Pulmonary artery endothelial cell (primary cell): Measurements from ENCODE around the gene CNTN6. TPM values are rescaled to one million over a fixed set of nuclear protein-coding genes. Genes with fewer than 3 reads are reported as not detected.
"Not testable (repeated sequence)": the region's sequence is repeated elsewhere in the genome, so short reads cannot be mapped to it uniquely, and the experiment has no call there.

ENCODE experiments used
- DNase-seq: peaks from one replicate; pipeline ENCODE4 v3.0.0-alpha.2; 2011; ENCODE audit warnings: low read depth, low spot score
- total RNA-seq: library from RNA; depleted of rRNA; stranded (reverse); fragments of >200 nt; gene quantifications from 2 replicates; pipeline ENCODE4 v1.2.3, GENCODE V29; 2014

CNTN6 gene
- total RNA-seq, 1 donor from 2014 or later: not detected

DNA sequence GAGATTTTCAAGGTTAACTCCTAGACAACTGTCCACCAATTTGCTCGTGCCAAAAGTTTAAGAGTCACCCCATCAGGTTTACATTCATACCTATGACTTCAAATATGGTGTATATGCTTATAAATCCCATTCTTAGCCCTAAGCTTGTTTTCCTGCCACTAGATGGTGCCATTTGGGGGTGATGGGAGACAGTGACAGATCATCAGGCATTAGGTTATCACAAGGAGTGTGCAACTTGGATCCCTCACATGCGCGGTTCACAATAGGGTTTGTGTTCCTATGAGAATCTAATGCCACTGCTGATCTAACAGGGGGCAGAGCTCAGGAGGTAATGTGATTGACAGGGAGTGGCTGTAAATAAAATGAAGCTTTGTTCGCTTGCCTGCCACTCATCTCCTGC, 182.7 kb downstream of the CNTN6 start:
- no peak for DNase-seq

DNA sequence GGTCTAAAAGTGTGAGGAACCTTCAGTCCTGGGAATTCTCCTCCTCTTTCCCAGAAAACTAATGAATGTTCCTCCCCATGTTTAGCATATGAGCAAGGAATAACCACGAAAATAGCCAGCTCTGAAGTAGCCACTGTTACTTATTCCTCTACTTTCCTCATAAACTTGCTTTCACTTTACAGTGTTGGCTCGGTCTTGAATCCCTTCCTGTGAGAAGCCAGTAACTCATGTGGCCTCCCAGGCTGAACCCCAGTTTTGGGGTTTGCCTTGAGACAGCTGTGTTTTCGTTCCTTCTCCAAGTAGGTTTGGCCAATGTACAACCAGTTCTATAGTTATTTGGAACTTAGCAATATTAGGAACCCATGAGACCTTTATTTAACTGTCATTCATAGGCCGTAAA, 195.0 kb downstream of the CNTN6 start:
- DNase-seq: no peak

DNA sequence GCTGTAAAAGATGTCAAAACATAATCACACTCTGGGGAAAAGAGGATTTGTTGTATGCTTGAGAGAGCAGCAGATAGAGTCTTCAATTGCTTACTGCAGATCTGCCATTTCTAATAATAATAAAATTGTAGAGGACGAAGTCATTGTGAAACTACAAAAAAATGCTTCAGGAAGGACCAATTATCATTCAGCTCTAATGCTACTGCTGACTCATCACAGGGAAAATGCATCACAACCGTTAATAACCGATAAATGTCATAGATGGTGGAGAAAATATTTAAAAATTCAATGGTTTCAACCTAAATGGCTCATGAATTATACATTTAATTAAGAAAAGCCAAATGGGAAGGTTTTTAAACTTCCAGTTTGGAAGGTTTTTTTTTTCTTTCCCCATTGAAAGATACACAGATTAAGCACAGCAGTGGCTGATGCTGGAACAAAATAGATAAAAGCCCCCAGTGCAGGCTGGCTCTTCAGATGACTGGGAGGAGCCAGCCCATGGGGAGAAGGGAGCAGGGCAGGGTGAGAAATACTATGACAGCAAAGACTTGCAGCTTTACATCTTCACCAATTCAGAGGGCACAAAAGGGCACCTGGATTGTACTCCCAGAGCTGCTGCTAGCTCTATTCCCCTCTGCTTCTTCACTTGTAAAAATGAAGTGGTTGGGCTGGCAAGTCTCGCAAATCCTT, 196.1 kb downstream of the CNTN6 start:
- DNase-seq: no peak

DNA sequence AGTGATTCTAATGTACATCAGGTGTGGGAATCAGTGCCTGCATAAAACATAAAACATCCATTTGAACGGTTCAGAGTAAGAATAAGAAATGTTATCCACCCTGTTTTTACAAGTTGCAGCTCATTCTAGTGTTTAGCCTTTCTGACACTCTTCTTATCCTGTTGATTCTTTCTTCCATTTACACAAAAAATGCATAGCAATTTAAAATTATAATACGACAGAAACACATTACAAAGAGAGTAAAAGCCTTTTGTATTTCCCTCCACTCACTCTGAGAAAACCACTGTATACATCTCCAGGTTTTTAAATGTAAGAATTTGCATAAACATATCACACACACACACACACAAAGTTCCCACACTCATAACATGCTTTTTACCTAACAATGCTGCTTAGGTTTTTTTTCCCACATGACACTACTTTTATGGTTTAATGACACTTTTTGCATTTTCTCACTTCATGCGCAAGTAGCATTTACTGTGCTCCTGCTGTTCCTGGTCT, 199.8 kb downstream of the CNTN6 start:
- no peak for DNase-seq

DNA sequence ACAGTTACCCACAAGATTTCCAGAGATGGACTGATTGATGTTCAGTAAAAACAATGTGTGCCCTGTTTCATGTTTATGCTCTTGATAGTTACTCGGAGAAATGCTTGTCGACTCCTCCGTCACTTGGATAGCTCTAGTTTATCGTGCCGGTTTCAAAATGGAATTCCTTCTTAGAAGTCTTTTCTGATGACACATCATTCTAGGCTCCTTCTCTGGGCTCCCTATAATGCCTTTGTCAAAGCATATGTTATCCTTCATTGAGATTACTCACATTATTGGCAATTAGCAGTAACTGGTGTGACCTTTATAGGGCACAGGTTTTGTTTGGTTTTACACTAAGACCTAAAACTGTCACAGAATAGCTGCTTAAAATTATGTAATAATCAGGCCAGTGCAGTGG, 201.8 kb downstream of the CNTN6 start:
- no peak for DNase-seq

DNA sequence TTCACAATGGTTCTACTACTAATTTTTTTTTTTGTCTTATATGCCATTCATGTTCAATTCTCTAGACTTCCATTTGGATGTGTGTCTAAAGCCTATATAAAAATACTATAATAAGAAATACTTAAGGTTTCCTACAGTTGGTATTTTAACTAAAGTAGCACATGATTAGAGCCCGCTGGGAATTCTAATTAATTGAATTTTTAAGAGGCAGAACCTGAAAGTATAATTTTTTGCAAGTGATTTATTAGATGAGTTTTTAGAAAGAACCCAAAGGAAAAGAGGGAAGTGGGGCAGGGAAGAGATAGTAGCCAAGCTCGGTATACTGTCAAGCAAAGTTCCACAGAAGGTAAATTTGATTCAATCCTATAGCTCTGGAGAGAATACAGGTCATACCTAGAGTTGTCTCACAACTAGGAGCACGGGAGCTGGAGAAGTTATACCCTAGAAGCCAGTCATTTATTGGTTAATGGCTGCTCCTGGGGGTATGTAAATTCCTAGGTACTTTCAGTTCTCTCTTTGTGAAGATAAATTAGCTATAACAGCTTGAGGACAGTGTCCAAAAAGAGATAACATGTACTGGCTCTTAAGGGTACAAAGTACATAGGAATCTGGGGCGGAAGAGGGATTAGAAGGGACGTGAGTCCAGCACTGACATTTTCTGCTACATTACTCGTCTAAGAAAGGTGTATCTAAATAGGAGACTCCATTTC, 225.6 kb downstream of the CNTN6 start:
- no peak for DNase-seq

DNA sequence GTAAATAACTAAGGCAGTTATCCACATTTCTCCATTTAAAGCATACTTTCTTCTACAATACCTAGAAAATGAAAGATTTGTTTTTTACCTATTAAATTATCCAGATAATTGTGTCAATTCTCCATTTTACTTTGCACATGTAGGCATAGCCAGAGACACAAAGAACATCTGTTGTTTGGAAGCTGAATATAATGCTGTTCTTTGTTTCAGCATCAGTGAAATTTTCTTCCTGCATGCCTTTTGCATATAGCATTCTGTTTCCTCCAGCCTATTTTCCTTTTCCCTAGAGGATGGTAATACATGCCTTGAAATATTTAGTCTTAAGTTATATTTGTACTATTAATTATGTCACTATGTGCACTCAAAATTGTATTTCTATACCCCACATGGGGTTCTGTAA, 233.7 kb downstream of the CNTN6 start:
- DNase-seq: no peak

DNA sequence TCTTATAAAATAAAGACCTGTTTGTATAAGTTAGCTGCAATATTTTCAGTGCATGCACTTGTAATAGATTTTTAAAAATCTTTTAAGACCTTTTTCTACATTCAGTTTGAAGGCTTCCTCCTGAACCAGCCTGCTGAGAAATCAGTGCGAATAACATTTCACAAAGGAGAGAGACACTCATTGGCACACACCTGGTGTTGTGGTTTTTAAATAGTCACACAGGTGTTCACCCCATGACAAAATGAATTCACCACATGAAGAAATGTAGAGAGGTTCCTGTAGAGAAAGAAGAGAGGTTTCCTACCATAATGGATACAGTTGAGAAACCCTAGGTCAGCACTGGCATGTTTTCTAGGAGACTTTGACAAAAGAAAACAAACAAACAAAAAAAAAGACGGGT, 237.3 kb downstream of the CNTN6 start:
- no peak for DNase-seq

DNA sequence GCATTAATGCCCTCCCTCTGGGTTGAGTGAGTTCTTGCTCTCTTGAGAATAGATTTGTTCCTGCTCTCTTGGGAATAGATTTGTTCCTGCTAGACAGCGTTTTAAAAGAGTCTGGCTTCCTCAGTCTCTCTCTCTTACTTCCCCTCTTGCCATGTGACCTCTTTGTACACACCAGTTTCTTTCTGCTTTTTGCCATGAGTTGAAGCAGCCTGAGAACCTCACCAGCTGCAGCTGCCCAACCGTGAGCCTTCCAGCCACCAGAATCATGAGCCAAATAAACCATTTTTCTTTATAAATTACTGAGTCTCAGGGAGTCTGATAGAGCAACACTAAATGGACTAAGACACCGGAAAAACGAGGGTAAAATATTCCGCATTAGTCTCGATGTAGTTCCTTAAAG, 253.6 kb downstream of the CNTN6 start:
- no peak for DNase-seq

DNA sequence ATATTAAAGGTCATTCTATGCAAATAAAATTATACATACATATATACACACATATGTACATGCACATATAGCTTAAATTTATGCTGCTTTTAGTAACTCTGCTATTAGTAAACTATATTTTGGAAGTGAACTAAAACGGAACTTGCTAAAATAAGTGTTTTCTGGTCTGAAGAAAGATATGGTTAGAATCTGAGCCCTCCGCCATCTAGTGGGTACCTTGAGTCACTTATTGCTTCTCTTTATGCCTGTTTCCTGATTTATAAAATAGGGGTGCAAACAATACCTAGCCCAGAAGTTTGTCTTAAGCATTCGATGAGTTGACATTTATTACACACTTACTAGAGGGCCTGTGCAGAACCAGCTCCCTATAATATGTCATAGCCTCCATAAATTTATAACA, 255.7 kb downstream of the CNTN6 start:
- no peak for DNase-seq

DNA sequence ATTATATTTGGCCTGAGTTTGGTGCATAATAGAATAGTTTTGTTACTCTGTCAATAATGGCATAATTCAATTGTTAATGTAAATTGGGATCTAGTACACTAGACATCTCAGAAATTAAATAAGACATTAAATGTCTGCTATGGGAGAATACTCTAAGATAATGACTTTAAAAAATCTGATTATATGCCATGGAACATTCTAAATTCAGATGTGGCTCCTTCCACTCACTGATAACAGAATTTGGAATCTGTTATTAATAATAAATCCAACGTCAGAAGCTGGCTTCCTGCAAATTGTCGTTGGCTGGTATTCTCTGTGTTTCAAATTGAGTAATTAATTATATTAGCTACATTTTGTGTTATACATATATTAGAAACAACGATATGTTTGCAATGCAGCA, 258.1 kb downstream of the CNTN6 start:
- no peak for DNase-seq

DNA sequence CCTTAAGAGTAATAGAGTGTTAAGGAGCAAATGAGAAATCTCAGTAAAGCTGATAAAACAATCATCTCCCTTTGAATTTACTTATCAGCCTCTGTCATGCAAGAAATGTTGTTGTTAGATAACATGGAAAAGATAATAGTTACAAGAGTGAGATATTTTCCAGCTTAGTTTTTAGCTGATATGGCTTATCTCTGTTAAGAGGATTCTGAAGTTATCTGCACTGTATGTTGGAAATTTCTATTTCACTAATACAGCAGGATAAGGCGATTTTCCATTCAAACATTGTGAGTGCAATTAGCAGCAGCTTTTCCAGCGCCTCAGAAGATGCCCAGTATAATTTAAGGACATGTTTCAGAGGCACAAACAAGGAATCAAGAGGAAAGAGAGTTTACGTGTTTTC, 262.9 kb downstream of the CNTN6 start:
- no peak for DNase-seq

DNA sequence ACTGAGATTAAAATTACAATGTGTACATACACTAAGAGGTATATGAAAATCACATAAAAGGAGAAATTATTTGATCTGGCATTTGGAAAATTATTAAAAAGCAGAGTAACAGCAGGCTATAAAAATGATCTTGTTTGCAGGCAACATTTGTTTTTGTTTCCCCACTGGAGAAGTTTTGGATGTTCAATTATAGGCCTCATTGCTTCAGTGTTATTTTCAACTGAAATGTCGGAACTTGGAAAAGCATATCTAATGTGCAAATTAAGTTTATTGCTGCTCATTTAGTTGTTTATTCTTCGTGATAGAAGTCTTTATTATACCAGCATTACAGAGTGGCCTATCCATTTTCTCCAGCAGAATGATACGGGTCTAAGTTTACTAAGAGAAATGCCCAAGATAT, 263.3 kb downstream of the CNTN6 start:
- DNase-seq: no peak

DNA sequence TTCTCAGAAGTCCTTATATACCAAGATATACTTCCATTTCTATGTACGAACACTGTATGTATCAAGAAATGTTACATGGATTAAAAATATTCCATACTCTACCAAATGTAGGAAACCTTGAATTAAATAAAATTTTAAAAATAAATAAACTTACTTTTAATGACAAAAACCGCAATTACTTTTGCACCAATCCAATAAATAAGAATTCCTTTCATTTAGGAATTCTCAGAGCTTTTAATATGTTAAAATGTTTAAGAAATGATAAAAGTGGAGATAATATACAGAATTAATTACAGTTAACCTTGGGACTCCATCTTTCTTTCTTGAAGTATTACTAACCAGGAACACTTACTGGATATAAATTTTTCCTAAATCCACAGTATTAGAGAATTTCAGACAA, 272.7 kb downstream of the CNTN6 start:
- DNase-seq: no peak

DNA sequence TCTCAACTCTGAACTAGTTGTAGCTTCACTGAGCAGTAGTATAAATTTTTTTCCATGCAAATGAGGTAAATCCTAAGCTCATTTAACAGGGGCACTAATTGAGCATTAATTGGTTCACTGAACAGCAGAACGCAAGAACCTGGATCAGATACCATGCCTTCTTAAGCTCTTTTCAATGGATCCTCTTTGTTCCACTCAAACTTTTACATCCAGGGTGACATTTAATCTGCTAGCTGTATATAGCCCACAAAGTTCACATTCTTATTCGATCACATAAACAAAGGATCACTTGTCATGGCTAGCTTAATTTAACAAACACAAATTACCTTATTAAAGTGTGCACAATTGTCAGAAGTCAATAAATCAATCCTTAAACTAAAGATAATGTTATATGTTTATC, 281.6 kb downstream of the CNTN6 start:
- DNase-seq: no peak

DNA sequence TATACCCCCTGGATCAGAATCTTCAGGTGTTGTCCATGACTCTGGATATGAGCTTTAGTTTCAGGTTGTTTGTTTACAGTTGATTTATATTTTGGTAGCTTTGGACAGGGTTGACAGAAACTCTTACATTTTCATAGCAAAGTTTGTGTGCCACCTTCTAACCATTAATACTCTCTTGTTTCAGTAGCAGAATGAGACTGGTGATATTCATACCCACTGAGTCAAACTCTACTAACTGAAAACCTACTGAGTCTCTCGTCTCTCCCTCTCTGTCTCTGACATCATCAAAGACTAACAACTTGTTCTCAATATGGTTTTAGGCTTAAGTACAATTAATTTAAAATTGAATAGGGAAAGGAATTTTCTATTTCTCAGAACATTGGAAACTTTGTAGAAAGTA, 282.3 kb downstream of the CNTN6 start:
- no peak for DNase-seq

DNA sequence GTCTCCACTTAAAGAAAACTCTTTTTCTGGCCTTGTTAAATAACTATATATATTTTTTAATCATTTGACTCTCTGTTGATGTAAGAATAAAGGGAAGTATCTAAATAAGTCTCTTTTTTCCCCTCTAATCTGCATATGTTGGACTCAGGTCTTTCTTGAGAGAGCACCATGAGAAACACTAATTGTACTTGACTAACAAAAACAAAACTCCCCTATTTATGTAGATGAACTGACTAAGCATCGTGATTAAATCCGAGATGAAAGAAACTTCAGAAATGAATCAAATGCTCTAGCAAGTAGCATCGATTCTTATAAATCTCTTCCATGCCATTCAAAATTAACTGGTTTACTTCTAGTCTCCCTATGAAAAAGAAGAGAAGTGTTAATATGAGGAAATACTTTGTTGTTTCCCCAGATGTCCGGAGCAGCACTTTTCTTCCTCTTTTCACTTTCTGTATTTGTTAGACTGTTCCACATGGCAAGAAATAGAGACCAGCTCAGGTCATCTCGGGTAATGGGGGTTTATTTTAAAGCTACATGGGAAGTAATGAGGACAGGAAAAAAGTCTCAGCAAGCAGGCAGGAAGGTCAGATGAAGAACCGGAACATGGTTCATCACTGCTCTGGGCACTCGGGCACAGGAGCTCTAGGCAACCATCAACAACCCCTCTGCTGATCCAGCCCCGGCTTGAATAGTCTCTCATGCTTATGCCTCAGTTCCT, 288.3 kb downstream of the CNTN6 start:
- DNase-seq: no peak

DNA sequence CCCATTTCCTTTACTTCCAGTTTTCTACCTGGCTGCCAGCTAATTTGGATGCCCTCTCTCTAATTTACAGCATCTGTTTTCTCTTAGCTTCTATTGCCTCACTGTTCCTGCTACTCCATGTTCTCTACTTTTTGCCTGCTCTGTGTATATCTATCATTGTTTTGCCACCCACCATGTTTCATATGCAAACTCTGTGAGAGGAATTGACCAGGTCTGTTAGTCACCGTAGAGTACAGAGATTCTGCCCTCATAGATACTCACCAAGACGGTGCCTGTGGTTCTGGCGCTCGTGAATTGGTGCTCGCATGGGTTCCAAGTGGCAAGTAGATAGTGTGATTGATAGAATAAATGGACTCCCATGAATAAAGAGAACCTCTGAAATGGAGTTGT, 288.8 kb downstream of the CNTN6 start:
- DNase-seq: no peak

DNA sequence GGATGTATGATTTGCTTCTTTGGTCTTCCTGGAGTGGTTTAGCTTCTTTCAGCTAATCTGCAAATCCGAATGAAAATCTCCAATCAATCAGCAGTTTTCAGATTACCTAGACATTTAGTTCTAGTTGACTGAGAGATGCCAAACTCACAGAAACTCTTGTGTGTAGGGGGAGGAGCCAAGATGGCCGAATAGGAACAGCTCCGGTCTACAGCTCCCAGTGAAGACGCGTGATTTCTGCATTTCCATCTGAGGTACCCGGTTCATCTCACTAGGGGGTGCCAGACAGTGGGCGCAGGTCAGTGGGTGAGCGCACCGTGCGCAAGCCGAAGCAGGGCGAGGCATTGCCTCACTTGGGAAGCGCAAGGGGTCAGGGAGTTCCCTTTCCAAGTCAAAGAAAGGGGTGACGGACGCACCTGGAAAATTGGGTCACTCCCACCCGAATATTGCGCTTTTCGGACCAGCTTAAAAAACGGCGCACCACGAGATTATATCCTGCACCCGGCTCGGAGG, 294.6 kb downstream of the CNTN6 start:
- DNase-seq: not testable (repeated sequence)

DNA sequence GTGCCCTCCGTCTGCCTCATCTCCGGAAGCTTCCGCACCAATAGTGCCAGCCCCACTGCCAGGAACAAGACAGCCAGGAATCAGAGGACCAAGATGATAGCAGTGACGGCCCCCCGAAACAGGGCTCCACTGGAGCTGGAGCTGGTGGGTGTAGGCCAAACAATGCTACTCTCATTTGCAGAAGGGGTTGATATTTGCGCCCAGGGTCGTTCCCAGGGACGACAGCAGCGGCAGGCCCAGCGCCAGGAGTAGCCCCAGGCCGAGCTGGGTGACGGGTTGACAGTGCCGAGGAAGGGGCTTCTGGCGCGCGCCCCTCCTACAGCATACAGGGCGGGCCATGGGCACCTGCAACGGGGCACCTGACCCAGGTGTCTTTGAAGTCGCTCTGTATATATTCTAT, 301.4 kb downstream of the CNTN6 start:
- DNase-seq: no peak

DNA sequence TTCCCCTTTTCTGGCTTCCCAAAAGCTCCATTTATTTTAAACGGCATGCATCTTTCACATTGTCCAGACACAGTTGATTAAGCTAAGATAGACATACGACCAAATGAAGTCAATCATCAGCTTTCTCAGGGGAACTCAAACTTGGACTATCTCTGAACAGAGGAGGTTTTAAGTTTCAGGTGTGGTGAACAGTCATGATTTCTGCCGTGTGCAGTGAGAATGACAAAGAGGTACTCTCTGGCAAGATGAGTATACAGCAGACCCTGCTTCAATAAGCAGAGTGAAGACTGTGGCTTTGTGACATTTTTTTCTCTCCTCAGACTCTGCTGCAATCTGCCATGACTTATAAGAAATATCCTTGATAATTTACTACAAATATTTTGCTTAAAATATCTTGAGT, 307.7 kb downstream of the CNTN6 start:
- no peak for DNase-seq

DNA sequence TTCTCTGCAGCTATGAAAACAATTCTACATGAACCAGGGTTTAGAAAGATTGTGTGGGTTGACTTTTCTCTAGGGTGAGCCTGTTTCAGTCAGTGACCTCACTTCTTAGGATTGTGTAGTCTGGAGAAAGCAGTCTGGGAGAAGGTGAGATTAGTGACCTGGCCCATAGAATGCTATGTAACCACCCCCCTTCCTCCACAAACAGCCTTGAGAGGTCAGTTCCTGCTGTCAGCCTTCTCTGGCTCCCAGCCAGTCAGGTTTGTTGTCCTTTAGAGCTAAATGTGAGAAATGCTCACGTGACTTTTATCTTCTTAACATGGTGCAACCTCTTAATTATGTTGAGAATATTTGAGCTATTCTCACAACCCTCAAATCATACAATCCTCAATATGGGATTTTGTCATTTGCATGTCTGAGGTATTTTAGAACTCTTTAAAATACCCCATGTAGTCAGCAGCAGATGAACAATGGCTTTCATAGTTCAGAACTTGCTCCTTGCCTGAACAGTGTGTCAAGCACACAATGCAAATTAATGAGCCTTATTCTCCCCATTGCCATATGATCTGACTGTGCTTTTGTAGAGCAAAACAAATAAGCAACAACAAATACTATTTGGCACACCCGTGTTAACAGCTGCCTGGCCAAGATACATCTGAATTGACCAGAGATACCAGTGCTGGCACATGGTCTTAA, 311.6 kb downstream of the CNTN6 start:
- DNase-seq: no peak
